ENCODE measurements around the gene CAPN3.

GRCh38 chr15:42401544-42402454 is 42.5 kb downstream of the CAPN3 start:
- no peak for TF ChIP-seq CTCF (IDR thresholded peaks at IDR 0.05; ENCODE audit: low read length)
- no peak for TF ChIP-seq EZH2 (optimal IDR thresholded peaks at IDR 0.05; ENCODE audit: low read depth, low read length)

Data from MM.1S (cell line).